CD4-positive, alpha-beta T cell (primary cell): ENCODE results near the gene AP1S2. TPM values are rescaled to one million over a fixed set of nuclear protein-coding genes. Genes with fewer than 3 reads are reported as not detected.
"Not testable (repeated sequence)": the region's sequence is repeated elsewhere in the genome, so short reads cannot be mapped to it uniquely, and the experiment has no call there.

Source experiments
- ATAC-seq: fragments of 200-7000 bp; cut with Tn5 transposase; one replicate; pipeline ENCODE4 v1.10.0; 2022; ENCODE audit warnings: mild to moderate bottlenecking; ENCODE audit not compliant: poor library complexity
- CTCF ChIA-PET: fragments of 350-600 bp; sonication (Branson Sonifier 250); formaldehyde crosslinking; loops from one replicate; lab custom pipeline; 2021; ENCODE audit warnings: antibody characterized with exemption, inconsistent platforms; lab: Charles Lee
- POLR2A ChIA-PET: fragments of 350-600 bp; sonication (Branson Sonifier 250); formaldehyde crosslinking; loops from one replicate; lab custom pipeline; 2021; ENCODE audit warnings: antibody characterized with exemption, inconsistent platforms; lab: Charles Lee
- DNase-seq, 14 experiments: peaks; one replicate each; pipeline ENCODE4 v3.0.0-alpha.2; 2013 to 2020; ENCODE audit warnings: mixed read lengths in 2 of 14
- H3K27ac ChIP-seq, 2 donors: one replicate each; pipeline versions ENCODE4 v1.5.1 to v1.7.0; 2013; ENCODE audit warnings: low read length in 2 of 2, low read depth in 1 of 2, mild to moderate bottlenecking in 1 of 2
- H3K27me3 ChIP-seq, 2 experiments: 1 replicate in 1 of 2; 2 replicates in 1 of 2; pipeline versions ENCODE4 v1.6.1 to v1.7.0; 2013; ENCODE audit warnings: low read length in 2 of 2, control low read depth in 1 of 2, mild to moderate bottlenecking in 1 of 2, moderate library complexity in 1 of 2; ENCODE audit not compliant: insufficient read depth in 2 of 2, control insufficient read depth in 1 of 2
- H3K36me3 ChIP-seq: one replicate; pipeline ENCODE4 v1.6.1; 2013; ENCODE audit warnings: low read length, control low read depth; ENCODE audit not compliant: insufficient read depth
- H3K4me1 ChIP-seq: one replicate; pipeline ENCODE4 v1.6.1; 2013; ENCODE audit warnings: low read length, control low read depth; ENCODE audit not compliant: insufficient read depth
- H3K4me3 ChIP-seq: one replicate; pipeline ENCODE4 v1.5.1; 2013; ENCODE audit warnings: mild to moderate bottlenecking, low read length, moderate library complexity
- H3K9me3 ChIP-seq, 2 experiments: 1 replicate in 1 of 2; 2 replicates in 1 of 2; pipeline versions ENCODE4 v1.6.1 to v1.7.0; 2013; ENCODE audit warnings: low read length in 2 of 2, mild to moderate bottlenecking in 2 of 2, control low read depth in 1 of 2, moderate library complexity in 1 of 2; ENCODE audit not compliant: control insufficient read depth in 1 of 2, insufficient read depth in 1 of 2
- H3K27ac Mint-ChIP-seq: one replicate; pipeline ENCODE4 v1.8.0; 2020; ENCODE audit warnings: mixed read lengths
- H3K27me3 Mint-ChIP-seq: one replicate; pipeline ENCODE4 v1.8.0; 2021; ENCODE audit warnings: mixed read lengths
- H3K36me3 Mint-ChIP-seq: one replicate; pipeline ENCODE4 v1.8.0; 2021; ENCODE audit warnings: low read depth, mixed read lengths
- H3K4me1 Mint-ChIP-seq: one replicate; pipeline ENCODE4 v1.8.0; 2021; ENCODE audit warnings: low read depth, mixed read lengths
- H3K4me3 Mint-ChIP-seq: one replicate; pipeline ENCODE4 v1.8.0; 2020; ENCODE audit warnings: mild to moderate bottlenecking, mixed read lengths
- H3K9me3 Mint-ChIP-seq: one replicate; pipeline ENCODE4 v1.8.0; 2020; ENCODE audit warnings: mixed read lengths
- CTCF ChIP-seq: fragments of 200-600 bp; IDR thresholded peaks from one replicate; pipeline ENCODE4 v1.8.0; 2022; ENCODE audit warnings: antibody characterized with exemption, mild to moderate bottlenecking
- intact Hi-C, 2 experiments: fragments of 100-400 bp; cut with DNase I in 1 of 2; cut with micrococcal nuclease in 1 of 2; formaldehyde crosslinking; loops; one replicate each; pipeline versions ENCODE4 v1.15.1 to v1.9.0; 2023 to 2025; cut with DNase I, micrococcal nuclease
- total RNA-seq, 174 experiments: library from RNA in 2 of 174; stranded (reverse) in 2 of 174; gene quantifications; one replicate each; pipeline ENCODE4 v1.2.3 and lab custom pipeline; 2021 to 2026

Gene AP1S2
- total RNA-seq, 2 experiments from 2014 or later, result 20.0 to 20.8 TPM

GRCh38 chrX:15834053-15834452, 20.6 kb downstream of the AP1S2 start:
- Histone ChIP-seq H3K9me3 (no peaks in the 10 kb centered on the region), H3K4me1 (no peaks in the 10 kb centered on the region), H3K27me3 (no peaks in the 10 kb centered on the region), H3K4me3 (no peak overlapping the region), H3K36me3 (peaks cover 6% of the 10 kb centered on the region), H3K27ac (no peak overlapping the region)
- DNase-seq (peak in 2 of 14 experiments; percentile 13 to 15), ATAC-seq (no peak)
- H3K4me1 Mint-ChIP-seq, result no peaks in the 10 kb centered on the region
- H3K27me3 Mint-ChIP-seq, result no peaks in the 10 kb centered on the region
- H3K27ac Mint-ChIP-seq, result peak overlapping the region; percentile 71
- no peaks in the 10 kb centered on the region for H3K9me3 Mint-ChIP-seq
- H3K4me3 Mint-ChIP-seq, result no peak overlapping the region
- ChIA-PET CTCF (no interaction called here), POLR2A (no interaction called here)
- intact Hi-C loops, result no loop called here
- peaks cover 12% of the 10 kb centered on the region for H3K36me3 Mint-ChIP-seq
- no peak for TF ChIP-seq CTCF

- H3K4me3 ChIP-seq, H3K4me3 Mint-ChIP-seq, H3K4me1 ChIP-seq, POLR2A ChIA-PET, H3K9me3 ChIP-seq, CTCF ChIA-PET, intact Hi-C loops, H3K4me1 Mint-ChIP-seq, H3K9me3 Mint-ChIP-seq, DNase-seq, ATAC-seq, H3K27ac ChIP-seq, H3K27me3 ChIP-seq, H3K27ac Mint-ChIP-seq, H3K27me3 Mint-ChIP-seq: not testable (repeated sequence)
- H3K36me3 ChIP-seq, result peaks cover 14% of the 10 kb centered on the region
- H3K36me3 Mint-ChIP-seq, result peaks cover 28% of the 10 kb centered on the region
Measured at GRCh38 chrX:15831347-15831746, 23.3 kb downstream of the AP1S2 start.

- H3K27me3 ChIP-seq, result no peaks in the 10 kb centered on the region
- intact Hi-C loops, result no loop called here
- no peaks in the 10 kb centered on the region for H3K9me3 Mint-ChIP-seq
- H3K36me3 Mint-ChIP-seq, result peaks cover 33% of the 10 kb centered on the region
- no peak overlapping the region for H3K27ac ChIP-seq
- ATAC-seq, result no peak
- ChIA-PET CTCF (interaction anchor here (1.5 kb wide), 1 partner anchor 13 kb away, joined by 4 read pairs; no protein-coding TSS in a partner anchor), POLR2A (no interaction called here)
- no peak overlapping the region for H3K4me3 ChIP-seq
- H3K4me3 Mint-ChIP-seq, result no peak overlapping the region
- TF ChIP-seq CTCF, result no peak
- no peaks in the 10 kb centered on the region for H3K4me1 Mint-ChIP-seq
- no peaks in the 10 kb centered on the region for H3K4me1 ChIP-seq
- no peak overlapping the region for H3K27ac Mint-ChIP-seq
- H3K9me3 ChIP-seq, result no peaks in the 10 kb centered on the region
- H3K27me3 Mint-ChIP-seq, result no peaks in the 10 kb centered on the region
- no peak for DNase-seq
- peaks cover 14% of the 10 kb centered on the region for H3K36me3 ChIP-seq
Measured at GRCh38 chrX:15829217-15829616, 25.4 kb downstream of the AP1S2 start.

GRCh38 chrX:15825936-15826335, 28.7 kb downstream of the AP1S2 start:
- Mint-ChIP-seq H3K27me3 (no peaks in the 10 kb centered on the region), H3K4me1 (no peaks in the 10 kb centered on the region), H3K9me3 (no peaks in the 10 kb centered on the region), H3K27ac (no peak overlapping the region), H3K4me3 (no peak overlapping the region), H3K36me3 (peaks cover 57% of the 10 kb centered on the region)
- H3K4me3 ChIP-seq, result no peak overlapping the region
- no peak for DNase-seq
- intact Hi-C loops, result no loop called here
- peaks cover 32% of the 10 kb centered on the region for H3K36me3 ChIP-seq
- TF ChIP-seq CTCF, result no peak
- no peaks in the 10 kb centered on the region for H3K27me3 ChIP-seq
- ChIA-PET CTCF (no interaction called here), POLR2A (no interaction called here)
- no peaks in the 10 kb centered on the region for H3K9me3 ChIP-seq
- H3K4me1 ChIP-seq, result no peaks in the 10 kb centered on the region
- ATAC-seq, result no peak
- H3K27ac ChIP-seq, result no peak overlapping the region
